ENCODE results near the gene SPTY2D1. TPM values are rescaled to one million over a fixed set of nuclear protein-coding genes. Genes with fewer than 3 reads are reported as not detected.

The SPTY2D1 gene
- polyA plus RNA-seq, 1 donor from 2014 or later: 4.3 TPM

Other genes starting within 250 kb of the SPTY2D1 start
- gene LDHA, start 239.8 kb downstream of the SPTY2D1 start, polyA plus RNA-seq: 263 TPM
- gene LDHC, start 222.0 kb downstream of the SPTY2D1 start, polyA plus RNA-seq: not detected
- gene LDHAL6A, start 178.5 kb downstream of the SPTY2D1 start, polyA plus RNA-seq: not detected
- 51.7 TPM for gene TSG101, start 107.4 kb downstream of the SPTY2D1 start, polyA plus RNA-seq
- 7.6 TPM for gene UEVLD, start 45.6 kb downstream of the SPTY2D1 start, polyA plus RNA-seq
- gene MISFA, start 34.6 kb downstream of the SPTY2D1 start, polyA plus RNA-seq: 0.89 TPM
- gene TMEM86A, start 64.4 kb upstream of the SPTY2D1 start, polyA plus RNA-seq: 0.56 TPM
- 4.0 TPM for gene IGSF22, start 91.8 kb upstream of the SPTY2D1 start, polyA plus RNA-seq
- gene PTPN5, start 157.5 kb upstream of the SPTY2D1 start, polyA plus RNA-seq: not detected